Gastroesophageal sphincter (tissue), 3 donors: Measurements from ENCODE around the gene KCNMB2.

Source experiments
- EP300 ChIP-seq: sonication (generic); formaldehyde crosslinking; IDR thresholded peaks from one replicate; pipeline ENCODE4 v1.6.1; 2017; ENCODE audit warnings: antibody characterized with exemption, mild to moderate bottlenecking
- POLR2AphosphoS5 ChIP-seq: sonication (generic); formaldehyde crosslinking; IDR thresholded peaks from one replicate; pipeline ENCODE4 v1.6.1; 2017; ENCODE audit warnings: antibody characterized with exemption
- TF ChIP-seq, protein P1 (sequence below), 4 experiments: fragments of 200-600 bp in 2 of 4; fragments of 450-650 bp in 2 of 4; sonication (generic) in 1 of 4; IDR thresholded peaks; one replicate each; pipeline ENCODE4 v1.5.1; 2017 to 2019; ENCODE audit warnings: antibody characterized with exemption in 4 of 4, mild to moderate bottlenecking in 2 of 4, moderate library complexity in 2 of 4

DNA sequence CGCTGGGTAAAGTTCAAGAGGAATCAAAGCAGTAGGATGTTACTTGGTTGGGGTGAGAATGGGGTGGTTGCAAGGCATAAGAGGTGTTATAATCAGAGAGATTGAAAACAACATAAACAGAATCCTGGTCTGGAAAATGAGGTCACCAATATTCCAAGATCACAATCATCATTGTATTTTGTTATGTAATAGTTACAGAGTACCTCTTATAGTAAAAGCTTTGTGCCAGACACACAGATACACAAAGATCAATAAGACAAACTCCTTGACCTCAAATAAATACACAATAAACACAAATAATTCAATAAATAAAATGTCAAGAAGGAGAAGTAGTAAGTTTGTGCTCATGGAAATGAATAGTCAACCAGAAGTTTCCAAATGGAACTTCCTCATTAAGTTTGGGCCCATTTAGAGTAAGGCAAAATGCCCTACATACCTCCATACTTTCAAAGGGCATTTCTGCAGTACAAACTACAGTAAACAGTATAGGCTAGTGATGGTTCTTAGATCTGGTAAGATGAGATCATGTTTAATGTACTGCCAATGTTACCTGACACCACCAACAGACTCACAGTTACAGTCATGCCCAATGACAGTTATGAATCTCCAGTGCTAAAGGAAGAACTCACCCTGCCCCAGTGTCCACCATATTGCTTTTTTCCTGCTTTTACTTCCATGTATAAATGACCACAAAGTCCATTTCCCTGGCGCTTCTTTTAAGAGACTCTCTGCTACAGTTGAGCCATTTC is 93.4 kb downstream of the KCNMB2 start:
- TF ChIP-seq, protein P1, sequence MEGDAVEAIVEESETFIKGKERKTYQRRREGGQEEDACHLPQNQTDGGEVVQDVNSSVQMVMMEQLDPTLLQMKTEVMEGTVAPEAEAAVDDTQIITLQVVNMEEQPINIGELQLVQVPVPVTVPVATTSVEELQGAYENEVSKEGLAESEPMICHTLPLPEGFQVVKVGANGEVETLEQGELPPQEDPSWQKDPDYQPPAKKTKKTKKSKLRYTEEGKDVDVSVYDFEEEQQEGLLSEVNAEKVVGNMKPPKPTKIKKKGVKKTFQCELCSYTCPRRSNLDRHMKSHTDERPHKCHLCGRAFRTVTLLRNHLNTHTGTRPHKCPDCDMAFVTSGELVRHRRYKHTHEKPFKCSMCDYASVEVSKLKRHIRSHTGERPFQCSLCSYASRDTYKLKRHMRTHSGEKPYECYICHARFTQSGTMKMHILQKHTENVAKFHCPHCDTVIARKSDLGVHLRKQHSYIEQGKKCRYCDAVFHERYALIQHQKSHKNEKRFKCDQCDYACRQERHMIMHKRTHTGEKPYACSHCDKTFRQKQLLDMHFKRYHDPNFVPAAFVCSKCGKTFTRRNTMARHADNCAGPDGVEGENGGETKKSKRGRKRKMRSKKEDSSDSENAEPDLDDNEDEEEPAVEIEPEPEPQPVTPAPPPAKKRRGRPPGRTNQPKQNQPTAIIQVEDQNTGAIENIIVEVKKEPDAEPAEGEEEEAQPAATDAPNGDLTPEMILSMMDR (IDR thresholded peaks at IDR 0.05) = no peak
- no peak for TF ChIP-seq POLR2AphosphoS5
- no peak for TF ChIP-seq EP300
